Measurements from ENCODE around the gene CALHM5. TPM values are rescaled to one million over a fixed set of nuclear protein-coding genes. Genes with fewer than 3 reads are reported as not detected.
A peak's percentile ranks its signal among the peaks of the same experiment; 100 is the strongest.

CALHM5 gene
- total and polyA plus RNA-seq, 2 of the 4 experiments (the other 2 are of a cell fraction), result 3.3 to 10.8 TPM

- no peak overlapping the region for H3K27ac ChIP-seq (ENCODE audit: insufficient read depth, low read length)
- in situ Hi-C loops (cut with MboI; ENCODE audit: low sequenced_read_pairs) (loop anchor here (5.0 kb wide), 1 partner anchor 295 kb away; no protein-coding TSS in a partner anchor), dilution Hi-C loops (cut with HindIII; ENCODE audit: low sequenced_read_pairs, unreplicated experiment) (no loop called here), intact Hi-C loops (cut with micrococcal nuclease) (loop anchor here (5.0 kb wide), 1 partner anchor 115 kb away; no protein-coding TSS in a partner anchor)
- H3K36me3 ChIP-seq (ENCODE audit: control insufficient read depth, insufficient read depth, low read length), result no peaks in the 10 kb centered on the region
- DNase-seq, result no peak
- no peak overlapping the region for H2BK15ac ChIP-seq (ENCODE audit: low read depth, low read length)
- H2AK5ac ChIP-seq (ENCODE audit: low read depth, low read length), result peak overlapping the region; percentile 38; the same call in 1 of the 2 replicates
- H2AK9ac ChIP-seq (replicated peaks; ENCODE audit: low read depth, low read length, poor library complexity), result no peak overlapping the region
- no peak overlapping the region for H2BK20ac ChIP-seq (ENCODE audit: low read depth, low read length)
- H4K20me1 ChIP-seq (ENCODE audit: insufficient read depth, low read length), result no peaks in the 10 kb centered on the region
- no peak overlapping the region for H3K23ac ChIP-seq (ENCODE audit: low read depth, low read length)
- no peaks in the 10 kb centered on the region for H3K27me3 ChIP-seq (ENCODE audit: control insufficient read depth, insufficient read depth, low read length)
- H3K9me3 ChIP-seq (ENCODE audit: control insufficient read depth, insufficient read depth, low read length), result no peaks in the 10 kb centered on the region
- no TSS peak for BruUV-seq (replicated peaks)
- 0 out of 4 replicates have a peak overlapping the region, but pooled peaks of 1 of the 2 experiments have one; percentile 9 for H4K8ac ChIP-seq (ENCODE audit: low read depth in 2 of 2, low read length in 2 of 2)
- ChIA-PET POLR2A (ENCODE audit: unreplicated experiment) (no interaction called here), CTCF (interaction anchor here (1.2 to 2.3 kb wide), 3 partner anchors 27 to 293 kb away, joined by 3 to 12 read pairs (median 12); no protein-coding TSS in a partner anchor)
- H3K18ac ChIP-seq (ENCODE audit: low read depth, low read length), result no peak overlapping the region
- H4K5ac ChIP-seq (ENCODE audit: low read depth, low read length), result no peak overlapping the region
- no peak overlapping the region for H3K4me3 ChIP-seq (ENCODE audit: insufficient read depth, low read depth, low read length)
- no peak overlapping the region for H3K14ac ChIP-seq (replicated peaks; ENCODE audit: low read depth, low read length)
- no peak overlapping the region for H2AFZ ChIP-seq (replicated peaks; ENCODE audit: low read length, poor library complexity)
- no peak overlapping the region for H4K91ac ChIP-seq (ENCODE audit: insufficient read depth, low read depth, low read length)
- ATAC-seq (ENCODE audit: low read depth), result no peak
- H3K9ac ChIP-seq (ENCODE audit: low read depth, low read length), result no peak overlapping the region
- peak overlapping the region; percentile 78; the same call in 1 of the 2 replicates for H2BK120ac ChIP-seq (ENCODE audit: low read depth, low read length)
- WGBS, 2 experiments (ENCODE audit: extremely low coverage in 2 of 2, insufficient read length in 1 of 2), result 100% methylated on average over 2 of the region's 4 CpGs; no CpG with 5 or more reads in 1 of the 2 experiments
- H2BK5ac ChIP-seq (ENCODE audit: low read depth, low read length, poor library complexity, severe bottlenecking), result no peak overlapping the region
- peaks cover 3% of the 10 kb centered on the region; the same call in 1 of the 2 replicates for H3K9me1 ChIP-seq (ENCODE audit: insufficient read depth, low read length)
- peaks cover 9% of the 10 kb centered on the region for H3K4me1 ChIP-seq (ENCODE audit: control insufficient read depth, insufficient read depth, low read length)
- H3K56ac ChIP-seq (ENCODE audit: extremely low read depth, insufficient read depth, low read length), result no peak overlapping the region
- H3K79me1 ChIP-seq (ENCODE audit: low read depth in 1 of 2, low read length in 2 of 2), result no peaks in the 10 kb centered on the region
- no peak overlapping the region for H3K4me2 ChIP-seq (ENCODE audit: low read depth, low read length)
- no peak for TF ChIP-seq CHD1 (IDR thresholded peaks at IDR 0.05; ENCODE audit: low read depth, low read length)
- TF ChIP-seq USF2 (IDR thresholded peaks at IDR 0.05; ENCODE audit: low read depth, low read length), result no peak
- TF ChIP-seq CTCF (conservative IDR thresholded peaks at IDR 0.05; ENCODE audit: low read depth, low read length), result no peak
- no peak for TF ChIP-seq BHLHE40 (IDR thresholded peaks at IDR 0.05; ENCODE audit: low read depth, low read length)
- no peak for TF ChIP-seq MAZ (IDR thresholded peaks at IDR 0.05; ENCODE audit: borderline replicate concordance, low read depth, low read length)
- no peak for TF ChIP-seq POLR2A (IDR thresholded peaks at IDR 0.05; ENCODE audit: low read depth, low read length)
- no peak for TF ChIP-seq SMC3 (IDR thresholded peaks at IDR 0.05; ENCODE audit: low read depth, low read length)
- no peak for TF ChIP-seq CEBPB (IDR thresholded peaks at IDR 0.05; ENCODE audit: low read depth, low read length)
- no peak for TF ChIP-seq NFE2L2 (IDR thresholded peaks at IDR 0.05; ENCODE audit: low read depth, low read length)
- TF ChIP-seq MXI1 (IDR thresholded peaks at IDR 0.05; ENCODE audit: borderline replicate concordance, low read depth, low read length), result no peak
- no peak for TF ChIP-seq FOS (IDR thresholded peaks at IDR 0.05; ENCODE audit: low read depth, low read length)
- no peak for TF ChIP-seq RCOR1 (IDR thresholded peaks at IDR 0.05; ENCODE audit: insufficient replicate concordance, low read length)
- no peak overlapping the region for H3K4ac ChIP-seq (ENCODE audit: low read depth, low read length)
Observed at GRCh38 chr6:116562019-116562403, 50.6 kb downstream of the CALHM5 start.
